Stimulated activated CD8-positive, alpha-beta memory T cell treated with anti-CD3 and anti-CD28 coated beads, Interleukin-12 subunit alpha, Interleukin-12 subunit beta, amount 100 ng/mL, for 1 hour (primary cell): Measurements from ENCODE around the gene RNU6-1.

Experiments used
- DNase-seq: peaks from one replicate; pipeline ENCODE4 v3.0.0-alpha.2; 2020; ENCODE audit warnings: low read depth

The RNU6-1 gene

DNA sequence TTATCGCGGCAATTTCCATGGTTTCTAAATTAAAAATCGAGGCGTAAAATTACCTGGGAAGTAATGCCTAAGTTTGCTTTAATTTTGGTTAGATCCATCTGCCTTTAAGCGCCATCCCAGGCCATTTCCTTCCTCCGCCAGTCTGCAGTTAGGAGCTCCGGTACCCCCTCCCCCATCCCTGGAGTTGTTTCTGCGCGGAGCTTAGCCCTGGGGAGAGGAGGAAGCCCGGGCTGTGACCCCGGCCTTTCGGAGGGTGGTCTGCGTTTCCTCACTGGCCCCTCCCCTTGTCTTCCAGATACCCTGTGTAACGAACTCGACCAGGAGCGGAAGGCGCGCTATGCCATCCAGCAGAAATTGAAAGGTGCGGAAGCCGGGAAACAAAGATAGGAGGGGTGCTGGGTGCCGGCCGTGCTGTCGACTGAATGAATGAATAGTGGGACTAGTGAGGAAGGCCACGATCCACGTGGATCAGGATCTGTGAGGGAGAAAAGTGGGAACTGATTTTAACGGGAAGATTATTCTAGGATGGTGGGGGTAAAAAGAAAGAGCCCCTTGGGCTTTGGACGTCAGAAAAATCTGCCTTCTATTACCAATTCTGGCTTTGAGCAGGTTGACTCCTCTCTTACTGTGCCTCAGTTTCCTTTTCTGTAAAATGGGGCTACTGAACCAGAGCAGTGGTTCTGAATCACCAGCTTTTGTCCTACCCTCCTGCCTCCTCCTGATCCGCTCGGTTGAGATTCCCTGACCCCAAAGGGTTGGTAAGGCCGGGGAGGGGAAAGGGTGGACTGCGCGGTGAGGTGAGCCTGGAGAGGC lies 6.7 kb downstream of the RNU6-1 start:
- no peak for DNase-seq

DNA sequence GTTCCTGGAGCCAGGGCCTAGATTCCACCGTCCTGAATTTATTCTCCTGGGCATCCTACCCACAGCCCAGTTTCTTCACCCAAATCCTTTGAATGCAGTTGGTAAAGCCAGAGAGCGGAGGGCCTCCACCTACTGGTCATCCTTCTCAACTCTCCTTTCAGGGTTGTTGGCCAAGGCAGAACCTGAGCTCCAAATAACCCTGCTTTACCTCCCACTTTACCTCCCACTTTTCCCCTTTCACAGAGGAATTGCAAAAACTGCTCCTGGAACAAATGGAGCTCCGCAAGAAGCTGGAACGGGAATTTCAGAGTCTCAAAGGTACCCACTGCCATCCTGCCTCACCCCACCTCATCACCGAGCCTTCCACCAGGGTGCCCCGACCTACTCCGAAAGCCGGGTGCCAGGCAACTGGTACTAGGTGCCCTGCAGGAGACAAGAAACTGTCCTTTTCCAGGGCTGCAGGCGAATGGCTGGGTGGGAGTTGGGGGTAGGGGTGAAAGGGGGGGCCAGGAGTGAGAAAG lies 7.8 kb downstream of the RNU6-1 start:
- DNase-seq: no peak

DNA sequence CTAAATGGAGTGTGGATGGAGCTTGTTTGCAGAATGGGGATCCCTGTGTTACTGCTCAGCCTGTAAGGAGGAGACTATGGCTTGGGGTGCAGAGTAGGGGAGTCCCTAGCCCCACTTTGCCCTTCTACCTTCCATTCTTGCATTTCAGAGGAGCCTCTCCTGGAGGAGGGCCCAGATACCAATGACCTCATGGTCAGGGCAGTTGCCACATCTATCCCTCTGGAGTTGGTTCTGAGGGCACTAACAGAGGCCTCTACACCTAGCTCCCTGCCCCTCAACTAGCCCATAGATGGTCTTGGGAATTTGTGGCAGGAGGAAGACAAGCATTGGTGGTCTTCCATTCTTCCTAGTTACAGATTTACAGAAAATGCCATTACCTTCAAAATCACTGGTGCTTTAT lies 8.5 kb downstream of the RNU6-1 start:
- DNase-seq: no peak

DNA sequence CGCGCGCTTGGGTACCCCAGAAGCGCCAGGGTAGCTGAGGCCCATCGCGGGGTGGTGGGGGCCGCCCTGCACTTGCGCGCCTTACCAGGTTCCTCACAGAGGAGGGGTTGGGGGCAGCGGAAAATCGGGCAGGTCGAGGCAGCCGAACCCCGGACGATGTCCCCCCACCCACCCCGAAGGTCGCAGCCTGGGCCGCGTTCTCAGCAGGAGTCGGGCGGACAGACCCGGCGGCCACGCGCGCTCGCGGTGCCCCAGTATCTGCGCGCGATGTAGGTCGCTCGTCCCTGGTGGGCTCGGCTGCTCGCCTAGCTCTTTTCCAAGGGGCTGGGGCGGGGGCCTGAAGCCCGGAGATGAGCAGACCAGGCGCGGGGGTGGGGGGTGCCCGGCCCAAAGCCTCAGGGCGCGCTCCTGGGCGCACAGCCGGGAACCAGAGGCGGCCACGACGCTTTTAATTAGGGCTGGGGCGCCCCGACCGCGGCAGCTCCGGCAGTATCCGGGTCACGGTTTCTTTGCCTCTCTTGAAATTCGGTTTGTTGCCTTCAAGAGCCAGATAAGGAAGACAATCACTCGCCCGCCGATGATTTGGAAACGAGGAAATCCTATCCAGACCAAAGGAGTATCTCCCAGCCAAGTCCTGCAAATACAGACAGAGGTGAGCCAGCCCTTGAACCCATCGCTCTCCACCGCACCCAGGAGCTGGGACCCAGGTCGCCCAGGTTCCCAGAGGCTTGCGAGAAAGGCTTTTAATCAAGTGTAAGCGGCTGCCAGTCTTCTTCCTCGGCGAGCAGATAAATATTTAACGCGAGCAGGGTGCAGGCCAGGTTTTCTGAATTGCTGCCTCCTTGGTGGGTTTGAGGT lies 10.0 kb downstream of the RNU6-1 start:
- no peak for DNase-seq

DNA sequence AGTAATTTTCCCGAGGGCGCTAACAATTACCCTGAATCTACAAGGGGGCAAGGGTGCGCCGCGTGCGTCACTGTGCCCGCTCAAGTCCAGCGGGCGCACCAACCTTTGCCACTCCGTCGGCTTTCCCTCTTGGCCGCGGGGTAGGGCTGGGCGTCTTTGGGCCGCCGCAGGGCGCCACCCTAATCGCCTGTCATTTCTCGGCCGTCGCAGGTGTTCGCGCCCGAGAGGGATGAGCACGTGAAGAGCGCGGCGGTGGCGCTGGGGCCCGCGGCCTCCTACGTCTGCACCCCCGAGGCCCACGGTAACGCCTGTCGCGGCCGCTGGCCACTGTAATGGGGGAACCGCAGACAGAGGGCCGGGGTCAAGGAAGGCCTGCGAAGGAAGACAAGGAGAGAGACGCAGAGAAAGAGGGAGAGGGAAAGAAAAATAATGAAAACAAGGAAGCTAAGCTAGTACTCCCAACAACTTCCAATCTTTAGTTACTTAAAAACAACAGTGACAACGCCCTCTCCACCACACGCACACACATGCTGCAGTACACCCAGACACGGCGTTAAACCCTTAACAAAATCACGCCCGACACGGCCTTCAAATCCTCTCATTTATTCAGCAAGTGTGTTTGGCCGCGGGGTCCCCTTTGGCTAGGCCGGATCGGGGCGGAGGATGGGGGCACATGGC lies 10.7 kb downstream of the RNU6-1 start:
- DNase-seq: no peak

DNA sequence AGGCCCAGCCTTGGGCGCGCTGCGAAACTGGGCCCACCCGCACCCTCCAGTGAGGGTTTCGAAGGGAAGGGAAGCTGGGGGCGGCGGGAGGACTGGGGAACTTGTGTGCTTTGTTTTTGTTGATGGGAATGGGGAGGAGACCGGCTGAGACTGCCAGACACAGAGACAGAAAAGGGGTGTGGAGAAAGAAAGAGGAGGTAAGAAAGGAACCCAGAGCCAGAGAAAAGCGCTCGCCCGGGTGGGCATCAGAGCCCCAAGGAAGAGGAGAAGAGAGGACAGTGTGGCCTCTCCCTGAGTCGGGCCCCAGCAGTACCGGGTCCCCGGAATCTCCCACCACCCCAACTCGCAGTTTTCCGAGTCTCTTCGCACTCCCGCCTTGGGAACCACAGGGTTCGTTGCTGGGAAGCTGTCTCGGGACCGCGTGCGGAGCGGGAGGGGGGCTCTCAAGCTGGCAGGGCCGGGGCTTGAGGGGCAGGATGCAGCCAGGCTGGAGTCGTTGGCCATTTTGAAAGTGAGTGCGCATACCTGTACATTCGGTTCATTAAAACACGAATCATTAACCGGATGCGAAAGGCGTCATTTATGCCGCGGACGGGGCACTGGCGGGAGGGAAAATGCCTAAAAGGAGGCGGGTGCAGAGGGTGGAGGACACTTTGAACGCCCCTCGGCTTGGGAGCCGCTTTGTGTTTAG lies 11.4 kb downstream of the RNU6-1 start:
- DNase-seq: no peak

DNA sequence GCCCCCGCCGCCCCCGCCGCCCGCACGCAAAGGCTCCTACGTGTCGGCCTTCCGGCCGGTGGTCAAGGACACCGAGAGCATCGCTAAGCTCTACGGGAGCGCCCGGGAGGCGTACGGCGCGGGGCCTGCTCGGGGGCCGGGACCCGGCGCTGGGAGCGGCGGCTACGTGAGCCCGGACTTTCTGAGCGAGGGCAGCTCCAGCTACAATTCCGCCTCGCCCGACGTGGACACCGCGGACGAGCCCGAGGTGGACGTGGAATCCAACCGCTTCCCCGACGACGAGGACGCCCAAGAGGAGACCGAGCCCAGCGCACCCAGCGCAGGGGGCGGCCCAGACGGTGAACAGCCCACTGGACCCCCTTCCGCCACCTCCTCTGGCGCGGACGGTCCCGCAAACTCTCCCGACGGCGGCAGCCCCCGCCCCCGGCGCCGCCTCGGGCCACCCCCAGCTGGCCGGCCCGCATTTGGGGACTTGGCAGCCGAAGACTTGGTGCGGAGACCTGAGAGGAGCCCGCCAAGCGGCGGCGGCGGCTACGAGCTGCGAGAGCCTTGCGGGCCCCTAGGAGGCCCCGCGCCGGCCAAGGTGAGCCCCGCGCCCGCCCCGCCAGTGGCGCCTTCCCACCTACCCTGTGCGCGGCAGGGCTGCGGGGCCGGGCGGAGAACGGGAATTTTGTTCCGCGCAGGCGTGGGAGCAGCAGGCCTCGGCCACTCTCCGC lies 12.1 kb downstream of the RNU6-1 start:
- no peak for DNase-seq

DNA sequence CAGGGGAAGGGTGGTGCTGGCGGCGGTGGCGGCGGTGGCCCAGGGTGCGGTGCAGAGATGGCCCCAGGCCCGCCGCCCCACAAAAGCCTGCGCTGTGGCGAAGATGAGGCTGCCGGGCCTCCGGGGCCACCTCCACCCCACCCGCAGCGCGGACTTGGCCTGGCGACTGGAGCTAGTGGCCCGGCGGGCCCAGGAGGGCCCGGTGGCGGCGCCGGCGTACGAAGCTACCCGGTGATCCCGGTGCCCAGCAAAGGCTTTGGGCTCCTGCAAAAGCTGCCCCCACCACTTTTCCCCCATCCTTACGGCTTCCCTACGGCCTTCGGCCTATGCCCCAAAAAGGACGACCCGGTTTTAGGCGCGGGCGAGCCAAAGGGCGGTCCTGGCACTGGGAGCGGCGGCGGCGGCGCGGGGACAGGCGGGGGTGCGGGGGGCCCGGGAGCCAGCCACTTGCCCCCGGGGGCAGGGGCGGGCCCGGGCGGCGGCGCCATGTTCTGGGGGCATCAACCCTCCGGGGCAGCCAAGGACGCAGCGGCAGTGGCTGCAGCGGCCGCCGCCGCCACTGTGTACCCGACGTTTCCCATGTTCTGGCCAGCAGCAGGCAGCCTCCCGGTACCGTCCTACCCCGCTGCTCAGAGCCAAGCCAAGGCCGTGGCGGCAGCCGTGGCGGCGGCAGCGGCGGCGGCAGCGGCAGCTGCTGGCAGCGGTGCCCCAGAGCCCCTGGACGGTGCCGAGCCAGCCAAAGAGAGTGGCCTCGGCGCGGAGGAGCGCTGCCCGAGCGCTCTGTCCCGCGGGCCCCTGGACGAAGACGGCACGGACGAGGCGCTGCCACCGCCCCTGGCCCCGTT lies 12.9 kb downstream of the RNU6-1 start:
- no peak for DNase-seq

DNA sequence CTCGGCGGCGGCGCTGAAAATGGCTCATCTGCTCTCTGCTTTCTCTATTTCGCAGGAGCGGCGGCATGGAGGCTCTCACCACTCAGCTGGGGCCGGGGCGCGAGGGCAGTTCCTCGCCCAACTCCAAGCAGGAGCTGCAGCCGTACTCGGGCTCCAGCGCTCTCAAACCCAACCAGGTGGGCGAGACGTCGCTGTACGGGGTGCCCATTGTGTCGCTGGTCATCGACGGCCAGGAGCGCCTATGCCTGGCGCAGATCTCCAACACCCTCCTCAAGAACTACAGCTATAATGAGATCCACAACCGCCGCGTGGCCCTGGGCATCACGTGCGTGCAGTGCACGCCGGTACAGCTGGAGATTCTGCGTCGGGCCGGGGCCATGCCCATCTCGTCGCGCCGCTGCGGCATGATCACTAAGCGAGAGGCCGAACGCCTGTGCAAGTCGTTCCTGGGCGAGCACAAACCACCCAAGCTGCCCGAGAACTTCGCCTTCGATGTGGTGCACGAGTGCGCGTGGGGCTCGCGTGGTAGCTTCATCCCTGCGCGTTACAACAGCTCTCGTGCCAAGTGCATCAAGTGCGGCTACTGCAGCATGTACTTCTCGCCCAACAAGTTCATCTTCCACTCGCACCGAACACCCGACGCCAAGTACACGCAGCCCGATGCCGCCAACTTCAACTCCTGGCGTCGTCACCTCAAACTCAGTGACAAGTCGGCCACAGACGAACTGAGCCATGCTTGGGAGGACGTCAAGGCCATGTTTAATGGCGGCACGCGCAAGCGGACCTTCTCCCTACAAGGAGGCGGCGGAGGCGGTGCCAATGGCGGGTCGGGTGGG lies 13.7 kb downstream of the RNU6-1 start:
- no peak for DNase-seq

DNA sequence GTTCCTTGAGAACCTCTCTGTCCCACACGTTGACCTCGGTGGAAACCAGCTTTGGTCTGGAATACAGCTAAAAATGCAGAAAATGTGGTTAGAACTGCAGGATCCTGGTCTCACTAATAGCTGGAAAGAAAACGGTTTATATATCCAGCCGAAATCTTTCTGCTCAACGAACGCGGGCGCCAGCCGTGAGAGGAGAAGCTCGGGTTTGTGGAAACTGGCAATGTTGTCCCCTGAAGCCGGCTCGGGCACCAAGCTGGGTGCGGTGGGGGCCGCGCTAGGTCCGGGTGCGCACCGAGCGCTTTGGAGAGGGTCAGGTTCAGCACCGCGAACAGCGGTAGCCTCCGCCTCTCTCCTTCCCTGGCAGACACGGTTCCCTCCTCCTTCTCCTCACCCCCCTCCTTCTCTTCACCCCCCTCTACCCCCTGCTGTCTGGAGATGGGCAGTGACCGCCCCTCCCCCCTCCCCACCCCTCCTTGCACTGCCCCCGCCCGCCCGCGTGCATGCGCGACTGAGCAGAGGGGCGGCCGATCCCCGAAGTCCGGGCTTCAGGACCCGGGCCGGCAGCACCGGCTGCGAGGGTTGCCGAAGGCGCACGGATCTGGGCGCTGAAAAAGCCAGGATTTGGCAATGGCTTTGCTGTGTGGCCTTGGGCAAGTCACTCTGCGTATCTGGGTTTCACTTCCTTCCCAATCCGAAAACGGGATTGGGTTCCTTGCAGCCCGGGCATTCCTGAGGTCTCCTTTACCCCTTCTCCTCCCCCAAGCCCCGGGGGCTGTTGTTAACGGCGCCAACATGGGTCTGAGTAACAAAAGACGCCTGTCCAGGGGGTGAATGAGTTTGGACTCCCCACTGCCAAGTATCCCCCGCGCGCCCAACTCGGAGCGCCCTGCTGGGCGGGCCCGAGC lies 14.6 kb downstream of the RNU6-1 start, which contains the start of gene SKOR1:
Gene SKOR1, plus strand, starts transcription at position 534 of the 905 bp plus-strand sequence. Its CDS starts 94 bp downstream, at position 628.
- no peak for DNase-seq

DNA sequence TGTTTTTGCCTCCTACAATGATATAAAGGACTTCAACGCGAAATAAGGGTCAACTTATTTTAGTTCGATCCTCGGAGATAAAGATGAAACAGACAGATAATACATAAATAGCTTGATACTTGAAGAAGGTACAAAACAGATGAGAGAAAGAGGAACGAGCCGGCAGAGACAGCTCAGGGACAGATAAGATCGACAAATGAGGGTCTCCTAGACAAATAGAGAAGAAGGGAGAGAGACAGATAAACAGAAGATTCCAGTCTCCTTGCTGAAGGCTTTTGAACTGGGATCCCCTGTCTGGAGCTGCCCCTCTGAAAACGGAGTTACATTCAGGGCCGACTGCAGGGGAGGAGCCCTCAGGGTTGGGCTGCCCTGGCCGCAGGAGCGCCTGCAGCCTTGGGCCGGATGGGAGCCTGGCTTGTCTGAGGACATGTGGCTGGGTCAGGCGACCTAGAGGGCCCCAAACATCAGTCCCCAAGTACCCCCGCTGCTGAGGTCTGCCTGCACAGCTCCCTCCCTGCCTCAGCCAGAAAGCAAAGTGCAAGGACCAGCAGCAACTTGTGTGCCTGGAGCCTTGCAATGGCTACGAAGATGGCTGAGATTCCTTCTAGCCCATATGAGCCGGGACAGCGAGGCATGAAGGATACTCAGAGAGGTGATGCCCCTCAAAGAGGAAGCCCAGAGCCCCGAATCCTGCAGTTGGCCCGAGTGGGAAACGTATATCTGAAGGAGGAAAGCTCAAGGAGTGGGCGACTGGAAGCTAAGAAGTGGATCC lies 15.5 kb downstream of the RNU6-1 start:
- DNase-seq: no peak

DNA sequence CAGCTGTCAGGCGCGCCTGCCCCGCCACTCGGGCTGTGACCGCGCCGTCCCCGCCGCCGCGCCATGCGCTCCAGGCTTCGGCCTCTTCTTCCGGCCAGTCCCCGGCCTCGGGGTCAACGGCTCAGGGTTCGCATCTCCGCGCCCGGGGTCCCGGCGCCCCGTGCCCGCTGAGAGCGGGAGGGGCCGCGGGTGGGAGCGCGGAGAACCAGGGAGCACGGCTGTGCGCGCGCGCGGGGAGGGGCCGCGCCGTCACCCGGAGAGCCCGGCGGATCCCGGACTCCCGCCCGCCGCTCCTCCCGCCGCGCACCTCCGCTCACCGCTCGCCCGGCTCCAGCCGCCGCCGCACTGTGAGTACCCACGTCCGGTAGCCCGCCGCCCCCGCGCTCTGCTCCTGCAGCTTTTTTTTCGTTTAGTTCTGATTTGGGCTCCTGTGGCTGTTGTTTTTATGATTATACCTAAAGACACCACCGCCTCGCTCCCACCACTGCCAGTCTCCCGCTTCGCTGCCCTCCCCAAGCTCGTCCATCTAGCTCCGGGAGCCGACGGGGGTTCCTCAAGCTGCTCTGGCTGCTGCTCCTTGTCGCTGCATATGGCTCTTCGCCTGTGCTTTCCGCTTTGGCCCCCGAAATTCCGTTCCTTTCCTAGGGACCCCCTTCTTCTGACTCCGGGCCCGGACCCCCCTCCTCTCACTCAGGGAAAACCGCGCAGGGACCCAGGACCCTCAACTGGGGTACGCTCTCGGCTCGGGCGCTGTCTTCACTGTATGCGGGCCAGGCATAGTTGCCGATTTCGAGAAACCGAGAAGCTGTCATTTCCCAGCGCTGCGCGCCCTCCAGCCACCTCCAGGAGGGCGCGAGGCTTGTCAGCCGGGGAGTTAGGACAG lies 16.3 kb downstream of the RNU6-1 start:
- no peak for DNase-seq

DNA sequence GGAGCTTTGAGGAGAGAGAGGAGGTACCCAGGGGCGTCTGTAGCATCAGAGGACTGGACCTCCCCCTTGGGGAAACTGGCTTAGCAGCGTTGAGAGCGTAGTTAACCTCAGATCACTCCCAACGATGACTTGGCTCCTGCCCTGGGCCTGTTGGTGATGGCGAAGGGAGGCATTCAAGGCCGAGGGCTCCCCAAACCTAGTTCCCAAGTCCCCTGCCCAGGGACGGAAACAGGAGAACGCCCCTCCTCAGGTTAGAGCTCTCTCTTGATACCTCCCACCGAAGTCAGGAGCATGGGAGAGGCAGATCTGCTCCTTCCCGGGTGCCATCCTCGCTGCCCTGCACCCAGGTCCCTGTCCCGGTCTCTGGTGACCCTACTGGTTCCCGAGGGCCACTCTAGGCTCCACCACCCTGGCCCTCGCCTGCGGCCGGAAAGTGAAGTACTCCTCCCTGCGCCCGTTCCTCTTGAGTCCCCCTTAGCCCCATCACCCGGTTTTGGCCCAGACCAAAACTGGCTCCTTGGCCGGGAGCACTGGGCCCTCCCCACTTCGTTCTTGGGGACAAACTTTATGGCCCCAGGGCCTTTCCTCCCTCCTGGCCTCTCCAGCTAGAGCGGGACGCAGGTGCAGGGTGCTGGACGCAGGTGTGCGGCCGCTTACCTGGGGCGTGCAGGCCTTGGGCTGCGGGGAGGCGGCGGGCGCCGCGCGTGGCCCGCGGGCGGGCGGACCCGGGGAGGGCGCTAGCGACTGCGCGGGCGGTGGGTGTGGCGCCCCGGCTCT lies 17.1 kb downstream of the RNU6-1 start:
- no peak for DNase-seq

DNA sequence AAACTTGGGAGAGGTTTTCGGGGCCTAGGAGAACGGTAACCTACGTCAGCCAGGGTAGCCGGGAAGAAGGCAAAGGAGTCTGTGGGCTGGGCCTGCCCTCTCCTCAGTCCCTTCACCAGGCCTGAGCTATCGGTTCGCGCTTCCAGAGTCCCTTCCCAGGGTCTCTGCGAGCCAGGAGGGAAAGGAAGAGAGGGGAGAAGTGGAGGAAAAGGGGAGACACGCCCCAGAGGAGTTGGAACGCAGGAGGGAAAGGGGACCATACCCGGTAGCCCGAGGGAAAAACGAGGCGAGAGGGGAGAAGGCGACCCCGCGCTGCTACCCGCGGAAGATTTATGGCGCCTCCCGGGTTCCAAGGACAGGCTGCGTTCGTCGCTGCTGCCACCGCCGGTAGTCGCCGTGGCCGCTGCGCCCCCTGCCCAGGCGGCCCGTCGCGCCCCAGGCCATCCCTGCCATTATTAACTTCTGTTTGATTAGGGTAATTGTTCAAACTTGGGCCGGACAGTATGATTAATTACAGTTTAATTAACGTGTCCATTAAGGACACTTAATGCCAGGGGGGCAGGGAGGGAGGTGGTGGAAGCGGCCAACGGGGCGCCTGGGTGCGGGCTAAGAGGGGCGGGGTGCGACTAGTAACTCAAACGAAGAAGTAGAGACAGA lies 17.9 kb downstream of the RNU6-1 start:
- no peak for DNase-seq
